Stimulated activated CD8-positive, alpha-beta memory T cell treated with anti-CD3 and anti-CD28 coated beads, Interleukin-4, amount 100 ng/mL, for 4 hours (primary cell): ENCODE measurements around the gene ZNF891.

ENCODE experiments used
- DNase-seq, 2 donors: peaks; one replicate each; pipeline ENCODE4 v3.0.0-alpha.2; 2020; ENCODE audit warnings: low read depth in 2 of 2, low spot score in 1 of 2

The ZNF891 gene

DNA sequence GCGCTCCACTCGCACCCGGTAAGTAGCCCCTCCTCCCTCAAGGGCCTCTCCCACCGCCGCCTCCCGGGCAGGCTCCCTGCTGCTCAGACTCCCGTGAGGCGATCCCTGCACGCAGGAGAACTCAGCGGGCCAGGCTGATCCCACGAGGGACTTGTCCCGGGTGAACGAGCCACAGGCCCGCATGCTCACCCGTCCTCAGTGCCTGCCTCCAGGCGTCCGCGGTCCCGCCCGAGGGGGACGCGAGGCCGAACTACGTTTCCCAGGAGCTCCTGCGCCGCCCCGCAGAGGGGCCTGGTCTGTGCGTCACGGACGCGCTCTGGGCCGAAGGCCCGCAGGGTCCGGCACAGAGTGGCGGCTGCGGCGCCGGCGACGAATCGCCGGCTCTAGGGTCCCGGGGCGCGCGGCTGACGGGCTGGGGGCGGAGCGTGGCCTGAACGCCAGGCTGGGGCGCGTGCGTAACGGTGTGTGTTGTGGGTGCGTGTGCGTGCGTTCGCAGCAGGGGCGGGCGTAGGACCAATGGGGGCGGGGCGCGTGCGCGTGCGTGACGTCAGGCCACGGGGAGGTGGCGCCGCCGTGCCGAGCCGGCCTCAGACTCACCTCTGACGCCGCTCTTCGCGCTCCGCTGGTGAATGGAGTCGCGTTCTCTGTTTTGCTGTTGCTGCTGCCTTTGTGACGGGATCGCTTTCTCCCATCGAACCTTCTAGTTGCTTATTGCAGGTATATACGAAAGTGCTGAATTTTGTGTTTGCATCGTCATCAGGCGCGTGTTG, at the start of gene ZNF891, which contains the start of gene ZNF10:
Gene ZNF891, minus strand, starts transcription at position 237 of the 770 bp plus-strand sequence. CDS start 8,356 bp downstream, outside the sequence.
Gene ZNF10, plus strand, starts transcription at position 590 of the 770 bp plus-strand sequence. CDS start 13,866 bp downstream, outside the sequence.
- DNase-seq, result peak; percentile 93 to 94

DNA sequence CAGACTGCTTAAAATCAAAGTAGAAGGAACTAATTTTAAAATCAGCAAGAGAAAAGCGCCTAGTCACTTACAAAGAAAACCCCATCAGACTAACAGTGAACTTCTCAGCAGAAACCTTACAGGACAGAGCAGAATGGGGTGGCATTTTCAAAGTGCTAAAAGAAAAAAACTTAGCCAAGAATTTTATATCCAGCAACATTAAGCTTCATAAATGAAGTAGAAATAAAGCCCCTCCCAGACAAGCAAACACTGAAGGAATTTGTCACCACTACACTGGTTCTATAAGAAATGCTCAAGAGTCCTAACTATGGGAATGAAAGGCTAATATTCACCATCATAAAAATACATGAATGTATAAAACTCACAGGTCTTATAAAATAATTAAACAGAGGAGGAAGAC, 44.8 kb upstream of the ZNF891 start:
- DNase-seq, result no peak

GRCh38 chr12:133172491-133172890, 42.4 kb upstream of the ZNF891 start:
- DNase-seq, result no peak

DNA sequence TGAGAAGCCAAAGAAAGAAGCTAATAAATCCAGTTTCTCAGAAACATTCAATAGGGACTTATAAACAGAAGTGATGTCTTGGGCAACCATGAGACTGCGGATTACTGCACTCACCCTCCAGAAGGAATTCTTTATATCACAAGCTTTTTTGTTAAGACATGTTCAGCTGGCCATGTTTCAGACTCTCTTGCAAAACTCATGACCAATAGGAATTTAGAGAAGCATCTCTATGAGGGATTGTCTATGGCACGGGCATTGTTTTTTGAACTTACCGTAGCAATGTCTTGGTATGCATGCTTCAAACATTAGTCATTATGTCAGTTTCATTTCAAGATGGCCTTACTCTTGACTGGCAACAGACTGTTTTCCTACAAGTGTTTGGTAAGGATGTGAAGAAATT, 35.7 kb upstream of the ZNF891 start:
- no peak for DNase-seq

GRCh38 chr12:133156125-133156690, 26.1 kb upstream of the ZNF891 start:
- no peak for DNase-seq

DNA sequence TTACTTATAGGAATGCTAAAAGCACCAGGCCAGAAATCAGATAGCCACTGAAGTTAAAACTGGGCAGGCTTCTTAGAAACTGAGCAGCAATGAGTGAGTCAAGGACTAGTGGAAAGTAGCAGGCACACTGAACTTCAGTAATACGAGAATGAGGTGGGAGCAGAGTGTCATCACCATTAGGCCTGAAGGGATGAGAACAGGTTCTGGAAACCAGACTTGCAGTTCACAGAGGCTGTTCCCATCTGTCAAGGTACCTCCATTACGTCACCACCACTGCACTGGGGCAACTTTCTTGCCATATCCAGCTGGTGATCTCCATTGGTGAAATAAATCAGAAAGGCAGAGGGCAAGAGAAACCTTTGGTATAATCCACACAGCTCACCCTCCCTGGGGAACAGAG, 15.9 kb upstream of the ZNF891 start:
- no peak for DNase-seq

DNA sequence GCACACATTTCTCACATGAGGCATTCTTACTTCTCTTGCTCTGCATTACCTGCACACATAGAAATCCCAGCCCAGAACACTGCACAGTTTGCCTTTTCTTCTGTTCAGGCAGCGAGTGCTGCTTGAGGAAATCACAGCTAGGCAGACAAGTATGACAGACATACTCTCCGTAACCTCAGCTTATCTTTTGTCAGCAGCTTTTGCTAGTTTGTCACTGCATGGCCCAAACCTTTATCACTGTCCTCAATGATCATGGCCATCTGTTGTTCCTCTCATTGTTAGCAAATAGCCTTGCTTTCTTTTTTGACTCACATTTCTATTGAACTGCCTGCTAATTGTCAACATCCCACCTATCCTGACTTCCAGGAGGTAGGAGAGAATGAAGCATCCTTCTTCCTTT, 5.7 kb upstream of the ZNF891 start:
- DNase-seq, result no peak

DNA sequence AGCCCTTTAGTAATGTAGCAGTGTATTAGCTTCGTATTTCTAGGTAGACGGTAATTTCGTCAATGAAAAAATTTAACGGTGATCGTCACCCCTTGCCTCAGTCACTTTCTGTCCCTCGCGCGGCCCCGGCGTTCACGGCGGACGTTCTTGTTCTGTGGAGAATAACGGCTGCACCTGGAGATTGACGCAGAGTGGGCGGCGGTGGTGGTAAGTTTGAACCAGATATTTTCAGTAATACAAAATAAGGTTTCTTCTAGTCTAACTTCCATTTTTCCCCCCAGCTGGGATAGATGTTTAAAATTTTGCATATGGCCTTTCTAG, 694 bp upstream of the ZNF891 start:
- no peak for DNase-seq

- no peak for DNase-seq
Observed at GRCh38 chr12:133129368-133130037, 571 bp downstream of the ZNF891 start.

GRCh38 chr12:133124674-133125073, 5.4 kb downstream of the ZNF891 start:
- DNase-seq, result no peak

DNA sequence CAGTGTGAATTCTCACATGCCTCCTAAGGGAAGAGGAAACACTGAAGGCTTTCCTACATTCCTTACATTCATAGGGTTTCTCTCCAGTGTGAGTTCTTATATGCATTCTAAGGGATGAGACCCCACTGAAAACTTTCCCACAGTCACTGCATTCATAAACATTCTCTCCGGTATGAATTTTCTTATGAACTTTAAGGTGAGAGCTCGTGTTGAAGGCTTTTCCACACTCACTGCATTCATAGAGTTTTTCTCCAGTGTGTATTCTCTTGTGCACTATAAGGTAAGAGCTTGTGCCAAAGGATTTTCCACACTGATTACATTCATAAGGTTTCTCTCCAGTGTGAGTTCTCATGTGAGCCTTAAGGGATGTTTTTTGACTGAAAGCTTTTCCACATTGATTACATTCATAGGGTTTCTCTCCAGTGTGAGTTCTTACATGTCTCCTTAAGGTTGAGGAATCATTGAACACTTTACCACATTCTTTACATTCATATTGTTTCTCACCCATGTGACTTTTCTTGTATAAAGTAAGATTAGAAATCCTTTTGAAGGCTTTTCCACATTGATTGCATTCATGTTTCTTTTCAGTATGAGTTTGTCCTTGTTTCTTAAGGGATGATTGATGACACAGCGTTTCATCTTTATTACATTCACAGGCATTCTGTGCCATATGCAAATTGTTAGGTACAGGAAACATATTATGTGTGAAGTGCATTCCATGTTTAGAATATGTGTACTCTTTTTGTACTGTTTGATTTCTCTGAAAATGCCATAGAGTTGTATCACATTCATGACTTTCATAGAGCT, 9.5 kb downstream of the ZNF891 start:
- no peak for DNase-seq

DNA sequence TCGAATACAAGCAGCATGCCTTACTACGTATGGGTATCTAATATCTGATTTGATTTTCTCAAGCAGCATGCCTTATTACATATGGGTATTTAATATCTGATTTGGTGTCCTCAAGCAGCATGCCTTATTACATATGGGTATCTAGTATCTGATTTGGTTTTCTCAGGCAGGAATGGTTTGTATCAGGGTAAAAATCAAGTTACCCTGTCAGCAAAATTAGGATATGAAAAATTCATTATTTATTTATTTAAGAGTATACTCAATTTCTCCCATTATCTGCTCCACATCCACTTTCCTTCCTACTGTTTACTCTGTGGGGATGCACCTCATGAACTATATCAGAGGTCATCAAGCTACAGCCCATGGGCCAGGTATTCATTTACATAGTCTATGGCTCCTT, 21.9 kb downstream of the ZNF891 start:
- no peak for DNase-seq

GRCh38 chr12:133107121-133107520, 23.0 kb downstream of the ZNF891 start:
- no peak for DNase-seq

DNA sequence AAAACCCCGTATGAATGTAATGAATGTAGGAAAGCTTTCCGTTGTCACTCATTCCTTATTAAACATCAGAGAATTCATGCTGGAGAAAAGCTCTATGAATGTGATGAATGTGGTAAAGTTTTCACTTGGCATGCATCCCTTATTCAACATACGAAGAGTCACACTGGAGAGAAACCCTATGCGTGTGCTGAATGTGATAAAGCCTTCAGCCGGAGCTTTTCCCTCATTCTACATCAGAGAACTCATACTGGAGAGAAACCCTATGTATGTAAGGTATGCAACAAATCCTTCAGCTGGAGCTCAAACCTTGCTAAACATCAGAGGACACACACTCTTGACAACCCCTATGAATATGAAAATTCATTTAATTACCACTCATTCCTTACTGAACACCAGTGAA, 23.8 kb downstream of the ZNF891 start:
- DNase-seq, result no peak

DNA sequence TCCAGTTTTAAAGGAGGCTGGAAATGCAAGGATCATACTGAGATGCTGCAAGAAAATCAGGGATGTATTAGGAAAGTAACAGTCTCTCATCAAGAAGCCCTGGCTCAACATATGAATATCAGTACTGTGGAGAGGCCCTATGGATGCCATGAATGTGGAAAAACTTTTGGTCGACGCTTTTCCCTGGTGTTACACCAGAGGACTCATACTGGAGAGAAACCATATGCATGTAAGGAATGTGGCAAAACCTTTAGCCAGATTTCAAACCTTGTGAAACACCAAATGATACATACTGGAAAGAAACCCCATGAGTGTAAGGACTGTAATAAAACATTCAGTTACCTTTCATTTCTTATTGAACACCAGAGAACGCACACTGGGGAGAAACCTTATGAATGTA, 24.5 kb downstream of the ZNF891 start:
- no peak for DNase-seq

GRCh38 chr12:133083345-133083744, 46.7 kb downstream of the ZNF891 start:
- DNase-seq, result no peak

DNA sequence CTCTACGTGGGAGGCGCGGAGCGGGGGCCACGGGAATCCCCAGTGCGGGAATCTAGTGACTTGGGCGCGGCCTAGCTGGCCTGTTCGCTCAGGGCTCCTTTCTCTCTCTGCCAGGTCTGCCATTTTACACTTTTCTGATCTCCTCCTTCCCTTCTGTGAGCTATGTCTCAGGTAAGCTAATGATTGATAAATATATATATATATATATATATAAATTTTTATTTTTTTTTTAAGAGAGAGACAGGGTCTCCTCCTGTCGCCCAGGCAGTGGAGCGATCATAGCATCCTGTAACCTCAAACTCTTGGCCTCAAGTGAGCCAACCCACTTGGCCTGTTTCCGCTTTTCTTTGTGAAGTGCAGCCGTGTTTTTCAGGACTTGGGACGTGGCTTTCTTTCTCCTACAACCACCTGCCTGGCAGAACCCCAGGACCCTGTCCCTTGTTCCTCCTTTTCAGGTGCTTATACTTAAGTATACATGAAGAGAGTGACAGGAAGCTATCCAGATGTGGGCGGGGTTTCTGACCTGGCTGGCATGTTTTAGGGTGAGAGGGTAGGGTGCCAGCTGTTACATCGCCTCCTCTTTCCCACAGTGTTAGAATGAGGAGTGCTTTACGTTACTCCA, 48.8 kb downstream of the ZNF891 start:
- no peak for DNase-seq

DNA sequence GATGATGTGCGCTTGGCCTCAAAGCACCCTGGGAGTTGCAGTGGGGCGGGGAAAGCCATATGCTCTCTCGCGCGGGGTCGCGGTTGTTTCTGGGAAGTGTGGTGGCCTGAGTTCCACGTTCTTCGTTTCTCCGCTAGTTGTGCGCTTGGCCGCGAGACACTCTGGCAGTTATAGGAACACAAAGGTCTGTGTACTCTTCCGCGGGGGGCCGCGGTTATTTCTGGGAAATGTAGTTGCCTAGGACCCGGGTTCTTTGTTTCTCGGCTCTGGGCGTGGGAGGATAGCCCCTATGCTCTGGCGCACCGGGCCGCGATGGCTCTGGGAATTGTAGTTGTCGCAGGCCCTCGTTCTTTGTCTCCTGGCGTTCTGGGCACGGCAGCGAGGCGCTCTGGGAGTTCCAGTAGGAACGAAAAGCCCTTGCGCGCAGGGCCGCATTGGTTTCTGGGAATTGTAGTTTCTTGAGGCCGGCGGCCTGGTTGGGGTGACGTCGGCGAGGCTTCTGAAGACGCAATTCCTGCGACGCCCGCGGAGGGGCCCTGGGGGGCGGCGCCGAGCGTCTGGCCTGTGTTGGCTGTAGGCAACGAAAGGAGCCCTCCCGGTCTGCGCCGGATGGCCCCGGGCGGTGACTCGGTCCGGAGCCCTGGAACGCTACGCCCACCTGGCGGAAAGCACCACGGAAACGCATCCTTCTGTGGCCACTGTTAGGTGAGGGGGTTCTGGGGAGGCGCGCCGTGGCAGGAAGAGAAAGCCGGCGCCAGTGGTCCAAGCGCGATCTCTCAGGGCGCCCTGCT, 49.5 kb downstream of the ZNF891 start, which contains the start of gene ZNF140:
Gene ZNF140, plus strand, starts transcription at position 556 of the 791 bp plus-strand sequence. CDS start 398 bp downstream, outside the sequence.
- DNase-seq, result peak; percentile 86 to 90

DNA sequence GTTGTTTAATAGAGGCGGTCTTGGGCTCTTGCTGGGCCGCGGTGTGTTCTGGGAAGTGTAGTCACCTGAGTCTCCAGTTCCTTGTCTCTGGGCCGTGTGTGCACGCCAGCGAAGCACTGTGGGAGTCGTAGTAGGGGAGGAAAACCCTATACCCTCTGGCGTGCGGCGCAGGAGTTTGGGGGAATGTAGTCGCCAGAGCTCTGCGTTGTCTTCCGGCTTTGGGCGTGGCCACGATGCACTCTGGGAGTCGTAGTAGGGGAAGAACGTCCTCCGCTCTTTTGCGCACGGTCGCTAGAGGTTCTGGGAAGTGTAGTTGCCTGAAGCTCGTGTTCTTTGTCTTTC, 50.1 kb downstream of the ZNF891 start:
- peak; percentile 93 to 95 for DNase-seq

- DNase-seq, result no peak
Observed at GRCh38 chr12:133073836-133074235, 56.2 kb downstream of the ZNF891 start.
